Activated CD4-positive, alpha-beta T cell treated with anti-CD3 and anti-CD28 coated beads, Interleukin-2, amount 10 ng/mL, durations not matched to agents 24 days and 14 days (primary cell): ENCODE results near the gene HES4. TPM values are rescaled to one million over a fixed set of nuclear protein-coding genes. Genes with fewer than 3 reads are reported as not detected.

Experiments
- DNase-seq: peaks from one replicate; pipeline ENCODE4 v3.0.0; 2022
- H3K27ac Mint-ChIP-seq: one replicate; pipeline ENCODE4 v1.8.0; 2022; ENCODE audit warnings: mild to moderate bottlenecking, mixed read lengths
- H3K27me3 Mint-ChIP-seq: one replicate; pipeline ENCODE4 v1.8.0; 2022; ENCODE audit warnings: mixed read lengths
- H3K36me3 Mint-ChIP-seq: one replicate; pipeline ENCODE4 v1.8.0; 2022; ENCODE audit warnings: low read depth, mild to moderate bottlenecking, mixed read lengths
- H3K4me1 Mint-ChIP-seq: one replicate; pipeline ENCODE4 v1.8.0; 2021; ENCODE audit warnings: mixed read lengths
- H3K4me3 Mint-ChIP-seq: one replicate; pipeline ENCODE4 v1.8.0; 2022; ENCODE audit warnings: mild to moderate bottlenecking, moderate library complexity, mixed read lengths
- H3K9me3 Mint-ChIP-seq: one replicate; pipeline ENCODE4 v1.8.0; 2021; ENCODE audit warnings: mixed read lengths
- intact Hi-C: fragments of 100-400 bp; cut with micrococcal nuclease; formaldehyde crosslinking; loops from one replicate; pipeline ENCODE4 v1.15.1; 2023
- total RNA-seq: library from RNA; stranded (reverse); gene quantifications from 2 replicates; pipeline ENCODE4 v1.2.3, GENCODE V29; 2022

Gene HES4
- total RNA-seq, 1 donor from 2014 or later: 2.8 TPM

DNA sequence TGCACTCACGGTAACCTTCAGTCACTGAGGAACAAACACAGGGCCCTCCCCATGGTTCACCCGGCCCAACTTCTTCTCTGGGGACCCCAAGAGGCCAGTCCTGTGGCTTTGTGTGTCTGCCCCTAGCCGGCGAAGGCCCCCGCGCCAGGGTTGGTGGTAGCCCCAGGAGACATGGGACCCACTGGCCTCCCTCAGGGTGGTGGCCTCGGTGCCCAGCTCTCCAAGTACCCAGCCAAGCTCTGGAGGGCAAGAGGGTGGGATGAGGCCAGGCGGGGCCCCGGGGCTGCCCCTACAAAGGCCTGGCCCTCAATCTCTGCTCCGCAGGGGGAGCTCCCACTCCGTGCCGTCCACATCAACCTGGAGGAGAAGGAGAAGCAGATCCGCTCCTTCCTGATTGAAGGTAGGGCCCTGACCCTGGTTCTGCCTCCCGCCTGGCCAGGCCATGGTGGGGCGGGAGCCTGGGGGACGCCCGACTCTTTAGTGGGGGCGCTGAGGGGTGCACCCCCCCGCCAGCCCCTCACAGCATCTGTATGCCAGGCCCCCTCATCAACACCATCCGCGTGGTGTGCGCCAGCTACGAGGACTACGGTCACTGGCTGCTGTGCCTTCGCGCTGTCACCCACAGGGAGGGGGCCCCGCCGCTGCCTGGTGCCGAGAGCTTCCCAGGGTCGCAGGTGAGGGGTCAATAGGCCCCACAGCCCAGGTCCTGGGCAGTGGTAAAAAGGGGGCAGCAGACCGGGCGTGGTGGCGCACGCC, 28.0 kb downstream of the HES4 start:
- intact Hi-C loops: no loop called here
- no peaks in the 10 kb centered on the region for H3K9me3 Mint-ChIP-seq
- H3K27ac Mint-ChIP-seq: no peak overlapping the region
- no peaks in the 10 kb centered on the region for H3K36me3 Mint-ChIP-seq
- H3K4me3 Mint-ChIP-seq: no peak overlapping the region
- peaks cover 6% of the 10 kb centered on the region for H3K4me1 Mint-ChIP-seq
- DNase-seq: no peak
- peaks cover 13% of the 10 kb centered on the region for H3K27me3 Mint-ChIP-seq

DNA sequence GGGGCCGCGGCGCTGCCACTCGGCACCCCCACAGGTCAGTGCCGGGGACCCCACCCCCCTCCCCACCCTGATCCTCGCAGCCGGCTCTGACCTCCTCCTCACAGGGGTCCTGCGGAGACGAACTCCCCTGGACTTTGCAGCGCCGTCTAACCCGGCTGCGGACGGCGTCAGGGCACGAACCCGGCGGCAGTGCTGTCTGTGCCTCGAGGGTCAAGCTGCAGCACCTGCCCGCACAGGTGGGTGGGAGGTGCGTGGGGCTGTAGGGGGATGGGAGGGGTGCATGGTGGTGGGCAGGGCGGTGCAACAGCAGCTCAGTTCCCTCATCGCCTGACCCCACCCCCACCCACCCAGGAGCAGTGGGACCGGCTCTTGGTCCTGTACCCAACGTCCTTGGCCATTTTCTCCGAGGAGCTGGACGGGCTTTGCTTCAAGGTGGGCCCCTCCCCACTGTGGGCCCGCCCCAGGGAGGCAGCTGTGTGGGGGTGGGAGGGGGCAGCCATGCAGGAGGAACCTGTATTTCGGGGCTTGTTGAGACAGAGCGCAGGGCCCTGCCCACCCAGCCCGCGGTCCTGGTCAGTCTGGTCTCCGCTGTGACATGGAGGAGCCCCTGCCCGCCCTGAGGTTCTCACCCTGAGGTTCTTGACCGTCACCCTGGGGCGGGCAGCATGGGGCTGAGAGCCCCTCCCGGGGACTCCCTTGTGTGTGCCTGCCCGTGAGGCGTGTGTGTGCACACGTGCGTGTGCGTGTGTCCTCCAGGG, 28.7 kb downstream of the HES4 start:
- H3K27me3 Mint-ChIP-seq: peaks cover 13% of the 10 kb centered on the region
- H3K27ac Mint-ChIP-seq: no peak overlapping the region
- intact Hi-C loops: no loop called here
- H3K4me3 Mint-ChIP-seq: no peak overlapping the region
- H3K4me1 Mint-ChIP-seq: peaks cover 6% of the 10 kb centered on the region
- no peak for DNase-seq
- no peaks in the 10 kb centered on the region for H3K36me3 Mint-ChIP-seq
- H3K9me3 Mint-ChIP-seq: no peaks in the 10 kb centered on the region

DNA sequence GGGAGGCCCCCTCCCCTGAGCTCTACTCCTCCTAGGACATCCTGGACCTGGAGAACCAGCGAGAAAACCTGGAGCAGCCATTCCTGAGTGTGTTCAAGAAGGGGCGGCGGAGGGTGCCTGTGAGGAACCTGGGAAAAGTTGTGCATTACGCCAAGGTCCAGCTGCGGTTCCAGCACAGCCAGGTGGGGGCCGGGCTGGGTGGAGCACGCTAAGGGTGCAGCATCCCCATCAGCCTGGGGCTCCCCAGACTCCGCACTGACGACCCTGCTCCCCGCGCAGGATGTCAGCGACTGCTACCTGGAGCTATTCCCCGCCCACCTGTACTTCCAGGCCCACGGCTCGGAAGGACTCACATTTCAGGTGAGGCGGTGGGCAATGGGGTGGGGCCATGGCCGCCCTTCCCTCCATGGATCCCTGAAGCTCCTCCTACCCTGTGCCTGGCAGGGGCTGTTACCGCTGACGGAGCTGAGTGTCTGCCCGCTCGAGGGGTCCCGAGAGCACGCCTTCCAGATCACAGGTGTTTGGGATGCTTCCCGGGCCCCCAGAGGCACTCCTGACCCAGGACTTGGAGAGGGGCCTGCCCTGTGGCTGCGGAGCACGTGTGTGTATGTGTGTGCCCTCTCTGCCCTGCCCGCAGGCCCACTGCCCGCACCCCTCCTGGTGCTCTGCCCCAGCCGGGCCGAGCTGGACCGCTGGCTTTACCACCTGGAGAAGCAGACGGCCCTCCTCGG, 29.5 kb downstream of the HES4 start:
- DNase-seq: no peak
- peaks cover 3% of the 10 kb centered on the region for H3K36me3 Mint-ChIP-seq
- H3K4me3 Mint-ChIP-seq: no peak overlapping the region
- no peak overlapping the region for H3K27ac Mint-ChIP-seq
- peaks cover 10% of the 10 kb centered on the region for H3K27me3 Mint-ChIP-seq
- intact Hi-C loops: no loop called here
- H3K4me1 Mint-ChIP-seq: peaks cover 5% of the 10 kb centered on the region
- H3K9me3 Mint-ChIP-seq: no peaks in the 10 kb centered on the region

DNA sequence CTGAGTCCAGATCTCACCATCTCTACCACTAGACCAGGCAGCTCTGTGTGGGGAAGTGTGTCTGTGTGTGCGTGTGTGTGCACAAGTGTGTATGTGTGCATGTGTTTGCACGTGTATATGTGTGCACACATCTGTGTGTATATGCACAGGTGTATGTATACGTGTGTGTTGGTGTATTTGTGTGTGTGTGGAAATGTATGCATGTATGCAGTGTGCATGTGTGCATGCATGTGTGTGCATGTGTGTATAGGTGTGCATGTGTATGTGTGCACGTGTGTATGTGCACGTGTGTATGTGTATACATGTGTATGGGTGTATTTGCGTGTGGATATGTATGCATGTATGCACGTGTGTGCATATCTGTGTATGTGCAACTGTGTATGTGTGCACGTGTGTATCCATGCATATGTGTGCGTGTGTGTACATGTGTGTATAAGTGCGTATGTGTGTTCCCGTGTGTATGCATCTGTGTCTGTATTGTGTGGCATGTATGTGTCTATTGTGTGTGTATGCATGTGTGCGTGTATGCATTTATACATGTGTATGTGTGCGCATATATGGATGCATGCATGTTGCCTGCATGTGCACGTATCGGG, 30.5 kb downstream of the HES4 start:
- Mint-ChIP-seq H3K9me3 (no peaks in the 10 kb centered on the region), H3K27ac (no peak overlapping the region), H3K4me3 (no peak overlapping the region), H3K36me3 (peaks cover 3% of the 10 kb centered on the region), H3K4me1 (peaks cover 5% of the 10 kb centered on the region), H3K27me3 (peaks cover 10% of the 10 kb centered on the region)
- intact Hi-C loops: no loop called here
- no peak for DNase-seq

DNA sequence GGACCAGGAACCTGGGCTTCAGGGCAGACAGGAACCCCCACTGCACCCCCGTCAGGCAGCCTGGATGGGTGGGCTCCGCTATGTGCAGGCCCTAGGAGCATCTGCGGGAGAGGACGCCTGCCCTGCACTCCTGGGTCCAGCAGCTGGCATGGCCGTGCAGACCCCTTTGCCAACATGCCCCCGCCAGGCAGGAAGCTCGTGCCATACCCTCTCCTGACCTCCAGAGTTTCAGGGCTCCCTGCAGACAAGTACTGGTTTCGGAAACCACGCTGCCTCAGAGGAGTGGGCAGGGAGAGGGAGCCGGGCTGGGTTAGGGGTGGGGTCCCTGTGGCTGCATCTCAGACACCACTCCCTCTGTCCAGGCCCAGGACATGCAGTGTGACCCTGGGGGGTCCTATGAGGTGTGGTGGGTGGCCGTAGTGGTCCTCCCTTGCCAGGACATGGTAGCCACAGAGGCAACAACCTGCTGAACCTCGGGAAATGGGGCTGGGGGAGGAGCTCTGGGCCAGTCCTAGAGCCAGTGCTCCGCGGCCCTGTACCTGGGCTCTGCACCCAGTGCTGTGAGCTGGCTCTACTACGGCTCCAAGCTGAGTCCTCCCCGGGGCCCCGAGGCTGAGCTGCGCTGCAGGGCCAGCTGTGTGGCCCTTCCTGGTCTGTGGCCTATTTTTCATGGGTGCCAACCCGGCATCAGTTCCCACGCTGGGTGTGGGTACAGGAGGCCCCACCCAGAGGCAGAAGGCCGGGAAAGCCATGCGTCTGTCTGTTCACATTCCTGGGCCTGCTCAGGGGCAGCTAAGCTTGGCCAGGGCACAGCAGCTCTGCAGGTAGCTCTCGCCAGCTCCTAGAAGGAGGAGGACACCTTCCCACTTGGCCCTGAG, 32.2 kb downstream of the HES4 start:
- intact Hi-C loops: loop anchor here (1.0 kb wide), 1 partner anchor 8 kb away; the partner anchor contains the start of gene NOC2L
- Mint-ChIP-seq H3K9me3 (no peaks in the 10 kb centered on the region), H3K4me3 (peak overlapping the region; percentile 86), H3K4me1 (peaks cover 5% of the 10 kb centered on the region), H3K36me3 (peaks cover 8% of the 10 kb centered on the region), H3K27ac (no peak overlapping the region), H3K27me3 (peaks cover 10% of the 10 kb centered on the region)
- no peak for DNase-seq

DNA sequence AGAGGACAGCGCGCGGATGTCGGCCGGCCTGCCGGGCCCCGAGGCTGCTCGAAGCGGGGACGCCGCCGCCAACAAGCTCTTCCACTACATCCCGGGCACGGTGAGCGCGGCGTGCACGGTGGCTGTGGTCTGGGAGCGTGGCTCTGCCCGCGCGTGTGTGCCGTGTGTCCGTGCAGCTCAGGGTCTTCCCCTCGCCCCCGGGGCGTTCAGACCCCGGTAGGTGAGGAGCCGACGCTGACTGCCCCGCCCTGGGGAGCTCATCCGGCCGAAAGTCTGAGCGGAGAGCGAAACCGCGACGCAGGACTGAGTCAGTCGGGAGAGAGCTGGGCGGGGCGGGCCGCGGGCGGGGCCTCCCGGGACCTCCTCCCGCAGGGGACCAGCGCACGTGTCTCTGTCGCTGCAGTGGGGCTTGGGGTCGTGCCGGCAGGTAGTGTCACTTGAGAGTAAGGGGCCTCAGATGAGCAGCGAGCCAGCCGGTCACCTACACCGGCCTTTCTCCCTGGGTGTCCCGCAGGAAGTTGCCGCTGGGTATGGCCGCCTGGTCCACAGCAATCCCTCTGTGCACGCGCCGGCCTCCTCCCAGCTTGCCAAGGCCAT, 33.1 kb downstream of the HES4 start:
- no peaks in the 10 kb centered on the region for H3K9me3 Mint-ChIP-seq
- peaks cover 14% of the 10 kb centered on the region for H3K36me3 Mint-ChIP-seq
- H3K27ac Mint-ChIP-seq: peak overlapping the region; percentile 85
- peaks cover 7% of the 10 kb centered on the region for H3K4me1 Mint-ChIP-seq
- peak overlapping the region; percentile 86 for H3K4me3 Mint-ChIP-seq
- peak; percentile 93 for DNase-seq
- H3K27me3 Mint-ChIP-seq: peaks cover 10% of the 10 kb centered on the region
- intact Hi-C loops: loop anchor here (1.0 kb wide), 1 partner anchor 8 kb away; the partner anchor contains the start of gene NOC2L

DNA sequence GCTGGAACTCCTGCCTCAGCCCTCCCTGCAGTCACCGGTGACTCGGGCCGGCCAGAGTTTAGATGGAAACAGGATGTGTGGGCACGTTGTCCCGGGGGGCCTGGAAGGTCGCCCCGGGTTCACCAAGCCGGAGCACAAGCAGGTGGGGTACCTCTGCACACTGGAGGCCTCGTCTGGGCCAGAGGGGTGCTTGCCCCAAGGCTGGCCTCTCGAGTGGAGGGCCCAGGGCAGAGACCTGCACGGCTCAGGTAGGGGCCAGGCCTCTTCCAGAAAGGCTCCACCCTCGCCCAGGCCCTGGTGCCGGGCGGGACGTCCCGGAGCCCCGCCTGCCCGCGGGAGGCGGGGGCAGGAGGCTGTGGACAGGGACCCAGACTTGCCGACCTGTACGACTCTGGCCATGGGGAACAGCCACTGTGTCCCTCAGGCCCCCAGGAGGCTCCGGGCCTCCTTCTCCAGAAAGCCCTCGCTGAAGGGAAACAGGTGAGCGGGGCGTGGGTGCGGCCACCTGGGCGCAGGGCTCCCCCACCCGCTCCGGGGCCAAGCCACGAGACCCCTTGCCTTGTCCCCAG, 33.7 kb downstream of the HES4 start, which contains the start of gene PLEKHN1:
Gene PLEKHN1 (plus strand): TSS at position 348 of the 569 bp plus-strand sequence. CDS start 50 bp downstream, at position 398.
- peaks cover 7% of the 10 kb centered on the region for H3K4me1 Mint-ChIP-seq
- peak within 1 kb of the TSS; percentile 85 for H3K27ac Mint-ChIP-seq
- intact Hi-C loops: no loop called here

DNA sequence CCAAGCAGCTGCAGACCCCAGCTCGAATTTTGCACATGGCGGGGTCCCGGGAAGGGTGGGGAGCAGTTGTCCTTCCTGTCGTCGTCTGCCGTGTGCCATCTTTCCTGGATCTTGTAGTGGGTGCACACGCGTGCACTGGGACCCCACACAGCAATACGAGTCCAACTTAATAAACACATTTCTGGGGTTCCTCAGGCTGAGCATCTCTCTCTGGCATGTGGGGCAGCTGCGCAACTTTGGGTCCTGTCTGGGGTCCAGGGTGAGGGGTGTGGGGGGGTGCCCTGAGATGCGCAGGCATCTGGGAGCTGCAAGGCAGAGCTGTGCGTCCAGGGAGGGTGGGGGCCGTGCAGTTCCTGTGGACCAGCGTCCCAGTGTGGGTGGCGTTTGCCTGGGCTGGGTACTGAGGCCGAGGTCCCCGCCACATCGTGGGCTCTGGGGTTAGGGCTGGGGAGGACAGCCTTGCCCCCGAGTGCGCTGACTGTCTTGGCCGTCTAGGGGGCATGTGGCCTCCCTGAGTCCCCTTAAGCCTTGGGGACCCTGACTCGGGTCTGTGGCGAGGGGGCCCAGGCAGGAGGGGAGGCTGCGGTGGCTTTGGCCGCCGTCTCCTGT, 34.3 kb downstream of the HES4 start:
- Mint-ChIP-seq H3K9me3 (no peaks in the 10 kb centered on the region), H3K4me3 (peak overlapping the region; percentile 63), H3K27ac (peak overlapping the region; percentile 53), H3K4me1 (peaks cover 7% of the 10 kb centered on the region), H3K27me3 (peaks cover 10% of the 10 kb centered on the region), H3K36me3 (peaks cover 15% of the 10 kb centered on the region)
- intact Hi-C loops: no loop called here
- no peak for DNase-seq

More for the DNA sequence above, 33.7 kb downstream of the HES4 start, which contains the start of gene PLEKHN1:
- Mint-ChIP-seq H3K27me3 (peaks cover 10% of the 10 kb centered on the region), H3K36me3 (peaks cover 15% of the 10 kb centered on the region), H3K9me3 (no peaks in the 10 kb centered on the region), H3K4me3 (peak within 1 kb of the TSS; percentile 86)
- DNase-seq: peak; percentile 81

DNA sequence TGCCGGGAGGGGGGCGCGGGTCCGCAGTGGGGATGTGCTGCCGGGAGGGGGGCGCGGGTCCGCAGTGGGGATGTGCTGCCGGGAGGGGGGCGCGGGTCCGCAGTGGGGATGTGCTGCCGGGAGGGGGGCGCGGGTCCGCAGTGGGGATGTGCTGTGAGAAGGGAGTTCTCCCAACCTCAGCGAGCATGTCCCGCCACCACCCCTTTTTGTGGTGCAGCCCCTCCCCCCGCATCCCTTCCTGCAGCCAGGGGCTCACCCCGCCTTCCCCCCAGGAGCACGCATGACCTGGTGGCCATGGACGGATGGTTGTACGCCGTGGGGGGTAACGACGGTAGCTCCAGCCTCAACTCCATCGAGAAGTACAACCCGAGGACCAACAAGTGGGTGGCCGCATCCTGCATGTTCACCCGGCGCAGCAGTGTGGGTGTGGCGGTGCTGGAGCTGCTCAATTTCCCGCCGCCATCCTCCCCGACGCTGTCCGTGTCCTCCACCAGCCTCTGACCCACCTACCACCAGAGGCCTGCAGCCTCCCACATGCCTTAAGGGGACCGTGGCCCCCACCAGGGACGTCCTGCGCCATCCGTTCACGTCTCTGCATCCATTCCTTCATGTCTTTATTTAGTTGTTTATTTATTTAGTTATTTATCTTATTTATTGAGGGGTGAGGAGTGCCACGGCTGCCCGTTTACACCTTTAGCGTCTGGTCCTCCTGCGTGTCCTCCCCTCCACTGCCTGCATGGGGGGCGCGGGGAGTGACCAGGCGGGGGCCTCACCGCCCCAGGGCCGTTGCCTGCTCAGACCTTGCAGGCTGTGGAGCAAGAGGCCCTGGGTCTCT, 35.0 kb downstream of the HES4 start:
- Mint-ChIP-seq H3K27me3 (peaks cover 10% of the 10 kb centered on the region), H3K4me1 (peaks cover 7% of the 10 kb centered on the region), H3K4me3 (peak overlapping the region; percentile 63), H3K36me3 (peaks cover 15% of the 10 kb centered on the region), H3K9me3 (no peaks in the 10 kb centered on the region), H3K27ac (no peak overlapping the region)
- no peak for DNase-seq
- intact Hi-C loops: no loop called here

DNA sequence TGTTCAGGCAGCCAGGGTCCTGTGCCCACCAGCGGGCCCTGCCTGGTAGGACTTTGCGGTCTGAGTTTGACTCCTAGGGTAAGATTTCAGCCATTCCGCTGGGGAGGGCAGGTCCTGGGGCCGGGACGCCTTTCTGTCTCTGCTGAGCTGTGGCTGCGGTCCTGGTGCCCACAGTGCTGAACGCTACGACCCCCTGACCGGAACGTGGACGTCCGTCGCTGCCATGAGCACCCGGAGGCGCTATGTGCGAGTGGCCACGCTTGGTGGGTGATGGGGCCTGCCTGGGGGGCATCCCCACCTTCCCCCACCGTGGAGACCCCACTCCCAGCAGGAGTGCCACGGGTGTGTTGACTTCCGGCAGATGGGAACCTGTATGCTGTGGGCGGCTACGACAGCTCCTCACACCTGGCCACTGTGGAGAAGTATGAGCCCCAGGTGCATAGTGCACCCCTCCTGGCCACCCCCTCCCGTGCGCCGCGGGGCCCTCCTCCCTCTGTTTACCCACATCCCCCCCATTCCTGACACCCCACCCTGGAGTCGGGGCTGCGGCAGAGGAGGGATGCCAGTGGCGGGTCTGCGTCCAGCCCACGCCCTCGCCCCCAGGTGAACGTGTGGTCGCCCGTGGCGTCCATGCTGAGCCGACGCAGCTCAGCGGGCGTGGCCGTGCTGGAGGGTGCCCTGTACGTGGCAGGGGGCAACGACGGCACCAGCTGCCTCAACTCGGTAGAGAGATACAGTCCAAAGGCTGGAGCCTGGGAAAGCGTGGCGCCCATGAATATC, 36.0 kb downstream of the HES4 start:
- intact Hi-C loops: no loop called here
- DNase-seq: no peak
- Mint-ChIP-seq H3K9me3 (no peaks in the 10 kb centered on the region), H3K4me1 (peaks cover 10% of the 10 kb centered on the region), H3K27ac (no peak overlapping the region), H3K27me3 (peaks cover 7% of the 10 kb centered on the region), H3K4me3 (peak overlapping the region; percentile 7), H3K36me3 (peaks cover 16% of the 10 kb centered on the region)

DNA sequence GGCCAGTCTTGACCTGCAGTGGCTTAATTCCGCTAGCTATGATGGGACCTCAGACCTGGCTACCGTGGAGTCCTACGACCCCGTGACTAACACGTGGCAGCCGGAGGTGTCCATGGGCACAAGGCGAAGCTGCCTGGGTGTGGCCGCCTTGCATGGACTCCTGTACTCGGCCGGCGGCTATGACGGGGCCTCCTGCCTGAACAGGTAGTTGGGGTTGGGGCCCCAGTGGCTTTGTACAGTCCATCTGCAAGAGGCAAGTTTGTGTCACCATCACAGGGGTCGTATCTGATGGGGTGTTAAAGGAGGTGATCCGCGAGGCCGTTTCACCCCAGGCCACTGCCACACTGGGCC, 36.6 kb downstream of the HES4 start:
- Mint-ChIP-seq H3K27ac (no peak overlapping the region), H3K4me1 (peaks cover 10% of the 10 kb centered on the region), H3K4me3 (no peak overlapping the region), H3K9me3 (no peaks in the 10 kb centered on the region), H3K36me3 (peaks cover 19% of the 10 kb centered on the region), H3K27me3 (peaks cover under 1% of the 10 kb centered on the region)
- intact Hi-C loops: no loop called here
- DNase-seq: no peak
